ENCODE data around the gene PHF20.

Gene PHF20

GRCh38 chr20:35902545-35902941 is 130.7 kb downstream of the PHF20 start:
- Histone ChIP-seq H3K4me1 (ENCODE audit: insufficient read depth, insufficient read length) (no peaks in the 10 kb centered on the region), H3K9ac (ENCODE audit: insufficient read length, low read depth) (no peak overlapping the region), H3K4me3 (ENCODE audit: insufficient read length, low read depth) (no peak overlapping the region), H3K27me3 (ENCODE audit: insufficient read depth, insufficient read length) (no peaks in the 10 kb centered on the region), H3K9me3 (ENCODE audit: insufficient read depth, low read length) (peaks cover 7% of the 10 kb centered on the region; the same call in 1 of the 2 replicates), H3K36me3 (ENCODE audit: insufficient read depth, insufficient read length, low read length) (peaks cover 24% of the 10 kb centered on the region)
- no peak for TF ChIP-seq YY1 (IDR thresholded peaks at IDR 0.05; ENCODE audit: insufficient read depth, insufficient read length)
- TF ChIP-seq SUZ12 (IDR thresholded peaks at IDR 0.05; ENCODE audit: extremely low read depth, insufficient read depth, insufficient read length) = no peak
- no peak for TF ChIP-seq ZNF274 (IDR thresholded peaks at IDR 0.05; ENCODE audit: low read depth, low read length)
- no peak for DNase-seq (ENCODE audit: low read depth, low spot score)

DNA sequence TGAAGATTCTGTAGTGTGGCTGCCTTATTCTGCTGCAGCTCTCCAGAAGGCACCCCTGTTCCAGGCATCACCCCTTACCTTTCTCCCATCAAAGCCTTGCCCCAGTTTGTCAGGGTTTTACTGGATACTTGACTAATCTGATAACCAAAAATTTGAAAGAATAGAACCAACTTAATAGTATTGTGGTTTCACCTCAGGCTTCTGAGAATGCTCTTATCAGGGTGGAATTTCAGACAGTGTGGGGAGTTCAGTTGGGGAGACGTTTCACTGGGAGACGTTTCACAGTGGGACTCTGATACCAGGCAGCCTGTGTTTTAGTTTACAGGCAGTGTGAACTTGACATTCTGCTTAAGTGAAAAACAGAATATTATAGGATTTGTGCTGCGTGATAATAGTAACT is 132.0 kb downstream of the PHF20 start:
- Histone ChIP-seq H3K4me3 (ENCODE audit: insufficient read length, low read depth) (no peak overlapping the region), H3K9ac (ENCODE audit: insufficient read length, low read depth) (no peak overlapping the region), H3K36me3 (ENCODE audit: insufficient read depth, insufficient read length, low read length) (peaks cover 31% of the 10 kb centered on the region), H3K27me3 (ENCODE audit: insufficient read depth, insufficient read length) (no peaks in the 10 kb centered on the region), H3K4me1 (ENCODE audit: insufficient read depth, insufficient read length) (no peaks in the 10 kb centered on the region), H3K9me3 (ENCODE audit: insufficient read depth, low read length) (peaks cover 7% of the 10 kb centered on the region; the same call in 1 of the 2 replicates)
- DNase-seq (ENCODE audit: low read depth, low spot score) = no peak
- TF ChIP-seq SUZ12 (IDR thresholded peaks at IDR 0.05; ENCODE audit: extremely low read depth, insufficient read depth, insufficient read length) (no peak), YY1 (IDR thresholded peaks at IDR 0.05; ENCODE audit: insufficient read depth, insufficient read length) (no peak), ZNF274 (IDR thresholded peaks at IDR 0.05; ENCODE audit: low read depth, low read length) (no peak)

- no peaks in the 10 kb centered on the region for H3K4me1 ChIP-seq (ENCODE audit: insufficient read depth, insufficient read length)
- H3K27me3 ChIP-seq (ENCODE audit: insufficient read depth, insufficient read length) = no peaks in the 10 kb centered on the region
- TF ChIP-seq SUZ12 (IDR thresholded peaks at IDR 0.05; ENCODE audit: extremely low read depth, insufficient read depth, insufficient read length) = no peak
- no peak overlapping the region for H3K9ac ChIP-seq (ENCODE audit: insufficient read length, low read depth)
- H3K9me3 ChIP-seq (ENCODE audit: insufficient read depth, low read length) = peaks cover 7% of the 10 kb centered on the region; the same call in 1 of the 2 replicates
- peaks cover 23% of the 10 kb centered on the region for H3K36me3 ChIP-seq (ENCODE audit: insufficient read depth, insufficient read length, low read length)
- H3K4me3 ChIP-seq (ENCODE audit: insufficient read length, low read depth) = no peak overlapping the region
- no peak for DNase-seq (ENCODE audit: low read depth, low spot score)
Observed at GRCh38 chr20:35904982-35905663, 133.3 kb downstream of the PHF20 start.

- H3K36me3 ChIP-seq (ENCODE audit: insufficient read depth, insufficient read length, low read length) = peaks cover 23% of the 10 kb centered on the region
- DNase-seq (ENCODE audit: low read depth, low spot score) = no peak
- TF ChIP-seq YY1 (IDR thresholded peaks at IDR 0.05; ENCODE audit: insufficient read depth, insufficient read length) = no peak
- no peak for TF ChIP-seq SUZ12 (IDR thresholded peaks at IDR 0.05; ENCODE audit: extremely low read depth, insufficient read depth, insufficient read length)
- TF ChIP-seq ZNF274 (IDR thresholded peaks at IDR 0.05; ENCODE audit: low read depth, low read length) = no peak
- no peak overlapping the region for H3K9ac ChIP-seq (ENCODE audit: insufficient read length, low read depth)
- no peaks in the 10 kb centered on the region for H3K27me3 ChIP-seq (ENCODE audit: insufficient read depth, insufficient read length)
- no peaks in the 10 kb centered on the region for H3K4me1 ChIP-seq (ENCODE audit: insufficient read depth, insufficient read length)
- no peak overlapping the region for H3K4me3 ChIP-seq (ENCODE audit: insufficient read length, low read depth)
- H3K9me3 ChIP-seq (ENCODE audit: insufficient read depth, low read length) = peaks cover 7% of the 10 kb centered on the region; the same call in 1 of the 2 replicates
Observed at GRCh38 chr20:35907017-35907701, 135.3 kb downstream of the PHF20 start.

- peaks cover 7% of the 10 kb centered on the region; the same call in 1 of the 2 replicates for H3K9me3 ChIP-seq (ENCODE audit: insufficient read depth, low read length)
- peaks cover 27% of the 10 kb centered on the region for H3K36me3 ChIP-seq (ENCODE audit: insufficient read depth, insufficient read length, low read length)
- no peak overlapping the region for H3K4me3 ChIP-seq (ENCODE audit: insufficient read length, low read depth)
- H3K4me1 ChIP-seq (ENCODE audit: insufficient read depth, insufficient read length) = no peaks in the 10 kb centered on the region
- H3K9ac ChIP-seq (ENCODE audit: insufficient read length, low read depth) = no peak overlapping the region
- DNase-seq (ENCODE audit: low read depth, low spot score) = no peak
- H3K27me3 ChIP-seq (ENCODE audit: insufficient read depth, insufficient read length) = no peaks in the 10 kb centered on the region
- TF ChIP-seq YY1 (IDR thresholded peaks at IDR 0.05; ENCODE audit: insufficient read depth, insufficient read length) (no peak), ZNF274 (IDR thresholded peaks at IDR 0.05; ENCODE audit: low read depth, low read length) (no peak), SUZ12 (IDR thresholded peaks at IDR 0.05; ENCODE audit: extremely low read depth, insufficient read depth, insufficient read length) (no peak)
Observed at GRCh38 chr20:35908007-35908406, 136.2 kb downstream of the PHF20 start.

- H3K27me3 ChIP-seq (ENCODE audit: insufficient read depth, insufficient read length) = no peaks in the 10 kb centered on the region
Observed at GRCh38 chr20:35909176-35909575, 137.4 kb downstream of the PHF20 start.

GRCh38 chr20:35909796-35910195 is 138.0 kb downstream of the PHF20 start:
- Histone ChIP-seq H3K9ac (ENCODE audit: insufficient read length, low read depth) (no peak overlapping the region), H3K4me3 (ENCODE audit: insufficient read length, low read depth) (no peak overlapping the region), H3K36me3 (ENCODE audit: insufficient read depth, insufficient read length, low read length) (peaks cover 40% of the 10 kb centered on the region), H3K9me3 (ENCODE audit: insufficient read depth, low read length) (no peaks in the 10 kb centered on the region), H3K4me1 (ENCODE audit: insufficient read depth, insufficient read length) (no peaks in the 10 kb centered on the region), H3K27me3 (ENCODE audit: insufficient read depth, insufficient read length) (no peaks in the 10 kb centered on the region)
- TF ChIP-seq ZNF274 (IDR thresholded peaks at IDR 0.05; ENCODE audit: low read depth, low read length) (no peak), YY1 (IDR thresholded peaks at IDR 0.05; ENCODE audit: insufficient read depth, insufficient read length) (no peak), SUZ12 (IDR thresholded peaks at IDR 0.05; ENCODE audit: extremely low read depth, insufficient read depth, insufficient read length) (no peak)
- DNase-seq (ENCODE audit: low read depth, low spot score) = no peak

More at GRCh38 chr20:35909176-35909575, 137.4 kb downstream of the PHF20 start:
- H3K4me1 ChIP-seq (ENCODE audit: insufficient read depth, insufficient read length) = no peaks in the 10 kb centered on the region
- H3K4me3 ChIP-seq (ENCODE audit: insufficient read length, low read depth) = no peak overlapping the region
- DNase-seq (ENCODE audit: low read depth, low spot score) = no peak
- no peak overlapping the region for H3K9ac ChIP-seq (ENCODE audit: insufficient read length, low read depth)
- TF ChIP-seq YY1 (IDR thresholded peaks at IDR 0.05; ENCODE audit: insufficient read depth, insufficient read length) (no peak), SUZ12 (IDR thresholded peaks at IDR 0.05; ENCODE audit: extremely low read depth, insufficient read depth, insufficient read length) (no peak), ZNF274 (IDR thresholded peaks at IDR 0.05; ENCODE audit: low read depth, low read length) (no peak)
- H3K9me3 ChIP-seq (ENCODE audit: insufficient read depth, low read length) = no peaks in the 10 kb centered on the region
- peaks cover 35% of the 10 kb centered on the region for H3K36me3 ChIP-seq (ENCODE audit: insufficient read depth, insufficient read length, low read length)
